GM12874 (cell line): ENCODE data around the gene GABRQ.

Source experiments
- TF ChIP-seq, protein P1 (sequence below): IDR thresholded peaks from 2 replicates; pipeline ENCODE4 v1.5.1; 2011; ENCODE audit warnings: low read depth, mild to moderate bottlenecking, control low read depth, low read length, moderate library complexity; ENCODE audit not compliant: insufficient read depth

Gene GABRQ

DNA sequence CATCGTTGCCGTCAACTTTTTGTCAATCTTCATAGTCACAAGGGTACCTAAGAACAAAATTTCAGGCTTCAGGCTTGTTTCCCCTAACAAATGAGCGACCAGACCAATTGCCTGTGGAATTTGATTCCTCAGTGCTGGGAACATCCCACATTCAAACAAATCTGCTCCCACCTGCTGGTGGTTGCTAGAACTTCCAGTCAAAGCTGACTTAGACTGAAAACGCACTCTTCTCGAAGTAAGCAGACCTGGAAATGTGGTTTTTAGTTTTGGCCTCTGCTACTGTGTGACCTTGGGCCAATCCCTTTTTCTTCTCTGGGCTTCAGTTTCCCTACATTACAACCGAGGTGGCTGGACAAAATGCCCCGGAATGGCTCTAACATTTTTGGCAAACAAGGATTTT is 1.8 kb upstream of the GABRQ start:
- TF ChIP-seq, protein P1, sequence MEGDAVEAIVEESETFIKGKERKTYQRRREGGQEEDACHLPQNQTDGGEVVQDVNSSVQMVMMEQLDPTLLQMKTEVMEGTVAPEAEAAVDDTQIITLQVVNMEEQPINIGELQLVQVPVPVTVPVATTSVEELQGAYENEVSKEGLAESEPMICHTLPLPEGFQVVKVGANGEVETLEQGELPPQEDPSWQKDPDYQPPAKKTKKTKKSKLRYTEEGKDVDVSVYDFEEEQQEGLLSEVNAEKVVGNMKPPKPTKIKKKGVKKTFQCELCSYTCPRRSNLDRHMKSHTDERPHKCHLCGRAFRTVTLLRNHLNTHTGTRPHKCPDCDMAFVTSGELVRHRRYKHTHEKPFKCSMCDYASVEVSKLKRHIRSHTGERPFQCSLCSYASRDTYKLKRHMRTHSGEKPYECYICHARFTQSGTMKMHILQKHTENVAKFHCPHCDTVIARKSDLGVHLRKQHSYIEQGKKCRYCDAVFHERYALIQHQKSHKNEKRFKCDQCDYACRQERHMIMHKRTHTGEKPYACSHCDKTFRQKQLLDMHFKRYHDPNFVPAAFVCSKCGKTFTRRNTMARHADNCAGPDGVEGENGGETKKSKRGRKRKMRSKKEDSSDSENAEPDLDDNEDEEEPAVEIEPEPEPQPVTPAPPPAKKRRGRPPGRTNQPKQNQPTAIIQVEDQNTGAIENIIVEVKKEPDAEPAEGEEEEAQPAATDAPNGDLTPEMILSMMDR, result peak; percentile 30; the same call in 1 of the 2 replicates

DNA sequence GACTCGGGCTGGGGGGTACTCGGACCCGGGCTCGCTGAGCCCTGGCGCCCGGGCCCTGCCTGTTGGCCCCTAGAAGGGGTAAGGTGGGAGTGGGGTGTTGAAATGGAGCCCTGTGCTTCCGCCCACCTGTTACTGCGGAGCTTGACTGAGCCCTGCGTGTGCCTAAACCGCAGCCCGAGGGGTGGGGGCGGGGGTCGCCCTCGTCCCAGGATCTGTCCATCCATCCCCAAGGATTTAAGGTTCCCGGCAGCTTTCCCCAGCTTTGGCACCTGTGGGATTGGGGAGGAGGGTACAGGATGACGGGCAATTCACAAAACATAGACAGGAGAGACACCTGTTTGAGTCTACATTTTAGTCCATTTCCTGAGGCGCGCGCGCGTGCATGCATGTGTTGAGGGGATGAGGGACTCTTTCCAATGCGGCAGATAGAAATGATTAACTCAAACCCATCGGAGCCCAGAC is 779 bp downstream of the GABRQ start:
- TF ChIP-seq, protein P1, result no peak

DNA sequence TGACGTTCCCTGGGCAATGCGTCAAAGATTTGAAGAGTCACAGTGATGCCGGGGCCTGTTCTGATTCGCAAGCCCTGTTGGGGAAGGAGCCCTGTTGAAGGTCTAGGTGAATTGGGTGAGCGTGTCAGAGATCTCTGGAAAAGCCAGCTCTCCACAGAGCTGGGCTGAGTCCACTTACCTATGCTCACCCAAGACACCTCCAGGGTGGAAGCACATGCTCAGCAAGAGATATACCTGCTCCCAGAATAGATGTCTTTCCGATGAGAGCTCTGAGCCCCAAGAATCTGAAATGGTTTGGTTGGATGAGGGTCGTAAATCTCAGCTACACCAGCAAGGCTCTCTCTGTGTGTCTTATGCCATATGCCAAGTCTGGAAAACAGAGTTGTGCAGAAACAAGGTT is 1.7 kb downstream of the GABRQ start:
- TF ChIP-seq, protein P1, result no peak

DNA sequence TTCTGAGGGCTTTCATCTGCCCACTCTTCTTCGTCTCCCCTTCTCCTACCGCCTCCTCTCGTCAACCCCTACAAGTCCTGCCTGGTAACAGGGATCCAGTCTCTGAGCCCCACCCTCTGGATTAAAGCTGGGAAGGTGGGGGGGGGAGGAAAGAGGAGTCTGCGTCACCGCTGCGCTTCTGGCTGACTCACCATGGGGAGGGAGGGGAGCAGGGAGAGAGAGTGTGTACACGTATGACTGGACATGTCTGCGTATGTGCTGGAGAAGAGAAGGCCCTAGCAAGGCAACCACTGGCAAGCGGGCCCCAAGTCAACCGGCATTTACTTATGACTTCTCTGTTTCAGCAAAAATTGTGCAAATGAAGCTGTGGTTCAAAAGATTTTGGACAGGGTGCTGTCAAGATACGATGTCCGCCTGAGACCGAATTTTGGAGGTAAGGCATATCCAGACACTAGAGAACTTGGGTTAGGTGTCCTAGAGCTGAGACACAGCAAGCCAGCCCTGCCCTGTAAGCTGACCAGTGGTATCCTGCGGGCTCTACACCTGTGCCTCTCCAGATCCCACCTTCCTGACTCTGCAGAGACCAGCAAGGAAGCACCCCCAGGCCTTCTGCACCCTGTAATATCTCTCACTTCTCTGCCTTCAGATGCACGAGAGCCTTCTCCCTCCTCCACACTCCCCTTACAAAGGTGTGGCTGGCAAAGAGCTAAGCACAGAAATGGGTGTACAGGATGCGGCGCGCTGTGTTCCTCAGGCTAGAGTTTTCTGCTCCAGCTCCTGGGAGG is 2.5 kb downstream of the GABRQ start:
- TF ChIP-seq, protein P1, result no peak

DNA sequence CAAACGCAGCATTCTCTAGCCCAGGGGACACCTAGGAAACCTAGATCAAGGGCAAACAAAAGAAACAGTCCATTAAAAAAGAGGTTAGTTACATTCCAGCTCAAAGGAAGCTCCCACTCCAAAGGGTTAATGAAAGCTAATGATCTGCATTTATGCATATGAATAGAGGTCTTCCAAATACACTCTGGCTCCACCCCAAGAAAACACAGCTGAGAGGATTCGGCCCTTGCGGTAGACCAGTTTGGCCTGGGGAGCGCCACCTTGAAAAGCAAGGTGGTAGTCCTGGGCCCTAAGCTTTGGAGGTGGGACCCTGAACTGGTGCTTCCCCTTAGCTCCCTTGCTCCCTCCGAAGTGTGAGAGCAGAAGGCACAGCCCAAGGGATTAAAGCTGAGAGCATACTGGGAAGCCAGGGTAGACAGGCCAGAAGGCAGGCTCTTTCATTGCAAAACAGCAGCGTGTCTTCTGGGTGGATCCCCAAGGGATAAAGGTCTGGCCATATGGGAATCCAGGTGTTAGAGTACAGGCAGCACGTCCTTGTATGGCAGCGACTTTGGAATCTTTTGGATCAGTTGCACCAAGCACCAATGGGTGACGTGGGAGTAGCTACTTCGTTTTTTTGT is 3.7 kb downstream of the GABRQ start:
- TF ChIP-seq, protein P1, result no peak

DNA sequence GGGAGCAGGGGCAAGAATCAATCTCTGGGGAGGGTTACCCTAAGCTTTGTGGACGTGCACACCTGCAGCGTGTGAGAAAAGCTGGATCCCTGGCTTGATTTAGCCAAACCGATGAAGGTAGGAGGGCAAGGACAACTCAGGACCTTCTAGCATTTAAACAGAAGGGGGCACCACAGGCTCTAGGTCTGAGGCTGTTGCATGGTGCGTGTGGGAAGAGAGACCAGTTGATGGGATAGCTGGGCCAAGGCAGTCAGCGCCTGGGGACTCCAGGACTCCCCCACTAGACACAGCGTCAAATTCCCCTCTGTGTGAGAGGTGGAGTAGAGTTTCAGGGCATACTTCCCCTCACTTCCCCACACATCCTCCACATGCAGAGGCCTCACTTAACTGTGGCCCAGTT is 4.3 kb downstream of the GABRQ start:
- TF ChIP-seq, protein P1, result no peak

DNA sequence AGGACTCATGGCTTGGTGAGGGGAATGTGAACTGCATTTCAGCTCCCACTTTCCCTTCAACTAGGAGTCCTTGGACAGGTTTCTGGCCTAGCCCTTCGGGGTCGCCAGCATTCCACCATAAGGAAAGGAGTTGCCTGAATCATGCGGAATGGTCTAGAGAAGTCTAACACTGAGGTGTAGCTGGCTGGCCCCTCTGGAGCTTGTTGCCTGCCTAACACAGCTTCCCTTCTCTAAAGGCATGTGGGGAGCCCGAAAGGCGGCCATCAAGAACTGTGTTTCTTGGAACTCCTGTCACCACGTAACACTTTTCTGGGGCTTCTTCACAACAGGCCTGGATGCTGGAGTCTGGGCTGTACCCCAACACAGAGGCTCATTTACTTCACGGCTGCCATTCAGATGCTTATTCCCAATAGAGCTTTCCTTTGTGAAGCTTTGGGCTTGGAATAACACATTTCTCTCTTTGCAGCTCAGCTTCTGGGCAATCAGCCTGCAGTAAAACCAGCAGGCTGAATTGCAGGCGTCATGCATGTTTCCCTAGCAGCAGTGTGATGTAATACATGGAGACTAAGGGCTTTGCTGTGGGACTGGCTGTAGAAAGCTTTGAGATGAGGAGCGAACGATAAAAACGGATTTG is 5.4 kb downstream of the GABRQ start:
- TF ChIP-seq, protein P1, result no peak
